Psoas muscle (tissue), 8 donors: ENCODE measurements around the gene FOXJ1. TPM values are rescaled to one million over a fixed set of nuclear protein-coding genes. Genes with fewer than 3 reads are reported as not detected.

Experiments
- ATAC-seq, 4 donors: fragments of 200-7000 bp; cut with Tn5 transposase; one replicate each; pipeline ENCODE4 v1.9.1; 2020; ENCODE audit warnings: moderate library complexity in 3 of 4, mild to moderate bottlenecking in 2 of 4
- DNase-seq, 2 donors: peaks; one replicate each; pipeline ENCODE4 v3.0.0-alpha.2; 2020
- H3K27ac ChIP-seq: fragments of 200-600 bp; one replicate; pipeline ENCODE4 v1.8.0; 2022
- H3K27me3 ChIP-seq, 3 donors: fragments of 200-600 bp in 1 of 3; one replicate each; pipeline versions ENCODE4 v1.6.1 to v1.8.0; 2013 to 2022; ENCODE audit warnings: low read length in 2 of 3, mild to moderate bottlenecking in 2 of 3, moderate library complexity in 1 of 3; ENCODE audit not compliant: insufficient read depth in 3 of 3
- H3K36me3 ChIP-seq, 2 donors: fragments of 200-600 bp in 1 of 2; one replicate each; pipeline versions ENCODE4 v1.6.1 to v1.8.0; 2013 to 2022; ENCODE audit warnings: low read depth in 1 of 2, mild to moderate bottlenecking in 1 of 2, moderate library complexity in 1 of 2; ENCODE audit not compliant: insufficient read depth in 1 of 2
- H3K4me1 ChIP-seq: fragments of 200-600 bp; one replicate; pipeline ENCODE4 v1.8.0; 2022
- H3K4me3 ChIP-seq: fragments of 200-600 bp; one replicate; pipeline ENCODE4 v1.8.0; 2022; ENCODE audit warnings: mild to moderate bottlenecking
- H3K9me3 ChIP-seq: fragments of 200-600 bp; one replicate; pipeline ENCODE4 v1.8.0; 2022
- WGBS, 3 donors: extraction: QIAGEN DNeasy Blood & Tissue Kit; methylation state at CpG; one replicate each; pipeline versions ENCODE4 v1.1.6 to v1.1.7; 2013; 5-methylcytosine and 5-hydroxymethylcytosine counted together
- intact Hi-C, 2 donors: fragments of 100-400 bp; cut with DNase I; formaldehyde crosslinking; loops; one replicate each; pipeline versions ENCODE4 v1.11.0 to v1.14.2; 2022
- polyA plus RNA-seq, 3 donors: library from polyadenylated mRNA; stranded (reverse); fragments of 200-250 nt; gene quantifications; one replicate each; pipeline ENCODE4 v1.2.3, GENCODE V29; 2013
- total RNA-seq, 4 donors: library from RNA; stranded (reverse); fragmentation: NEBNext Ultra II Directional in 2 of 4; extraction: Animal tissue kit (Norgen Biotek cat#: 25700) in 2 of 4; gene quantifications; one replicate each; pipeline versions ENCODE4 v1.2.1 to v1.2.4, GENCODE V29; 2021 to 2023
- TF ChIP-seq, protein P1 (sequence below): fragments of 200-600 bp; IDR thresholded peaks from one replicate; pipeline ENCODE4 v1.8.0; 2022; ENCODE audit warnings: antibody characterized with exemption
- donor health status: healthy with polysubstance abuse.
- donor health status: DM: no; HTN: no; CAD: no; lungs with moderate emphysema.
- donor health status: Bipolar disorder and iron deficiency.
- donor health status: healthy.
- donor health status: DM: yes; HTN: yes; CAD: no.
- donor health status: DM: no; HTN: no; CAD: no.
- donor health status: DM: no; HTN: no; CAD: no.
- donor health status: DM: yes; HTN: yes; CAD: no.

The FOXJ1 gene
- total and polyA plus RNA-seq, 7 donors = 0.07 to 0.15 (median 0.11) TPM; not detected in 2

DNA sequence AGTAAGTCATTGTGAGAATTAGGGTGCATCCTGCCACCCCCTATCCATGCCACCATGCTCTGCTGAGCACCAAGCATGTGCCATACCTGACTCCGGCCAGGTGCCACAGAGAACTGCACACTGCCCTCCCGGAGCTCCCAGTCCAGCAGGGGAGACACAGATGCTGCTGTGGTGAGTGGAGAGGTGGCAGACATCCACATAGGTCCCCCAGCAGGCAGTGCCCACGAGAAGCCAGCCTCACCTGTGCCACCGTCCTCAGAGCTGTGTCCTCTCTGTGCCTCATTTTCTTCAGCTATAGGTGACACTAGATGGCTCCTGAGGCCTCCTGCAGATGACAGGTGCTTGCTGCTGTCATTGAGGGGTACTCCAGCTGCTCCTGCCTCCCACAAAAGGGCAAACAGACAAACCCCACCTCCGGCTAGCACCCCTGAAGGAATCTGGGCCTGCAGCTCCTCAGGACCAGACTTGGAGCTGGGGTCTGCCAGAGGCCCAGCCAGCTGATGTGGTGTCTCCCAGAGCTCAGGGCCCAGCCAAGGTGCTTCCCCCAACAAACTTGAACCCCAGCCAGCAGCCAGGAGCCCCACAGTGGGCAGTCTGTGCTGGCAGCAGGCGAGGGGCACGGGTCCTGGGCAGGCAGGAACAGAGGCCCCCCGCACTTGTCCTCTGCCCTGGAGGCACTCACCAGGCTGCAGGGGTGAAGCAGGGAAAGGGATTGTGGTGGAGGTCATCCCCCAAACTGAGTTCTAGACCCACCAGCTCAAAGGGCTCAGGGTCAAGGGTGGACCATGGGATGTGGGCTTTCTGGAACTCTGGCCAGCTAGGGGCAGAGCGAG lies 17.1 kb downstream of the FOXJ1 start:
- intact Hi-C loops = loop anchor here (2.0 to 5.0 kb wide), 2 partner anchors 57 to 173 kb away; no protein-coding TSS in a partner anchor
- H3K27me3 ChIP-seq = no peaks in the 10 kb centered on the region
- DNase-seq (no peak), ATAC-seq (no peak)
- H3K9me3 ChIP-seq = no peaks in the 10 kb centered on the region
- WGBS, 3 donors = 67 to 83% (median 79%) methylated on average over 9 of the region's 9 CpGs
- H3K4me3 ChIP-seq = no peak overlapping the region
- no peaks in the 10 kb centered on the region for H3K4me1 ChIP-seq
- H3K36me3 ChIP-seq = no peaks in the 10 kb centered on the region
- no peak overlapping the region for H3K27ac ChIP-seq
- TF ChIP-seq, protein P1, sequence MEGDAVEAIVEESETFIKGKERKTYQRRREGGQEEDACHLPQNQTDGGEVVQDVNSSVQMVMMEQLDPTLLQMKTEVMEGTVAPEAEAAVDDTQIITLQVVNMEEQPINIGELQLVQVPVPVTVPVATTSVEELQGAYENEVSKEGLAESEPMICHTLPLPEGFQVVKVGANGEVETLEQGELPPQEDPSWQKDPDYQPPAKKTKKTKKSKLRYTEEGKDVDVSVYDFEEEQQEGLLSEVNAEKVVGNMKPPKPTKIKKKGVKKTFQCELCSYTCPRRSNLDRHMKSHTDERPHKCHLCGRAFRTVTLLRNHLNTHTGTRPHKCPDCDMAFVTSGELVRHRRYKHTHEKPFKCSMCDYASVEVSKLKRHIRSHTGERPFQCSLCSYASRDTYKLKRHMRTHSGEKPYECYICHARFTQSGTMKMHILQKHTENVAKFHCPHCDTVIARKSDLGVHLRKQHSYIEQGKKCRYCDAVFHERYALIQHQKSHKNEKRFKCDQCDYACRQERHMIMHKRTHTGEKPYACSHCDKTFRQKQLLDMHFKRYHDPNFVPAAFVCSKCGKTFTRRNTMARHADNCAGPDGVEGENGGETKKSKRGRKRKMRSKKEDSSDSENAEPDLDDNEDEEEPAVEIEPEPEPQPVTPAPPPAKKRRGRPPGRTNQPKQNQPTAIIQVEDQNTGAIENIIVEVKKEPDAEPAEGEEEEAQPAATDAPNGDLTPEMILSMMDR = no peak

DNA sequence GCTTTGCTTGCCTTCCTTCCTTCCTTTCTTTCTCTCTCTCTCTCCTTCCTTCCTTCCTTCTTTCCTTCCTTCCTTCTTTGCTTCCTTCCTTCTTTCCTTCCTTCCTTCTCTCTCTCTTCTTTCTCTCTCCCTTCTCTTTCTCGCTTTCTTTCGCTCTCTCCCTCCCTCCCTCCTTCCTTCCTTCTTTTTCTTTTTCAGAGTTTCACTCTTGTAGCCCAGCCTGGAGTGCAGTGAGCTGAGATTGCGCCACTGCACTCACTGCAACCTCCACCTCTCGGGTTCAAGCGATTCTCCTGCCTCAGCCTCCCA lies 17.9 kb downstream of the FOXJ1 start:
- ATAC-seq (no peak), DNase-seq (no peak)
- TF ChIP-seq, protein P1 = no peak
- 74 to 87% (median 85%) methylated on average over 5 of the region's 5 CpGs for whole genome bisulfite sequencing, 3 donors
- Histone ChIP-seq H3K4me3 (no peak overlapping the region), H3K4me1 (no peaks in the 10 kb centered on the region), H3K9me3 (no peaks in the 10 kb centered on the region), H3K36me3 (no peaks in the 10 kb centered on the region), H3K27ac (no peak overlapping the region), H3K27me3 (no peaks in the 10 kb centered on the region)
- intact Hi-C loops = loop anchor here (2.0 to 5.0 kb wide), 2 partner anchors 58 to 174 kb away; no protein-coding TSS in a partner anchor

DNA sequence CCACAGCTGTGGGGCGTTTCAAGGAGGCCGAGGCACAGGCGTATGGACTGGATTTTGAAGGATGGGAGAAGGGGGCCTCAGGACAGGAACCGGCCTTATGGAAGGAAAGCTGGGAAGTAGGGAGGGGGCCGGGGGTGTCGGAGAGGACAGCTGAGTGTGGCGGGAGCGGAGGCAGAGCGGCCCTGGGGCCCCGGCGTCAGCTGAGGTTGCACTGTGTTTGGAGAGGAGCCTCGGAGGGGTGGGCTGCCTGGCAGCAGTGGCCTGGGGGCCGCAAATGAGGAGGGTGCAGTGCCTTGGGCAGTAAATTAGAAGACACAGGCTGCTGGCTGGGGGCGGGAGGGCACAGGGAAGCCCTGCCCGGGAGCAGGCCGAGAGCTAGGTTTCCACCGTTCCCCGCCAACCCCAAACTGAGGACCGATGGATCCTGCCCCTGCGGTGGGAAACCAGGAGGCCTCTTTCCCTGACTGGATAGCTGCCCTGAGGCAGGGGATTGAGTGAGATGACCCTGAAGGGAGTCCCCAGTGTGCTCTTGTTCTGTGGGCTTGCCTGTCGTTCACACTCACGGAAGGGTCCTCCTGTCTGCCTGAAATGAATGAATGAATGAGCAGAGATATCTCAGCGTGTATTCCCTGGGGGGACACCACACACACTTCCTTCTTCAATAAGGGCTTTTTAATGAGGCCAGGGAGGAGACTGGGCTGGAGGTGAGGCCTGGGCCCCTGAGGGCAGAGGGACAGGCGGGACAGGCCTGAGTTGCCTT lies 18.4 kb downstream of the FOXJ1 start:
- ATAC-seq (no peak), DNase-seq (peak in 1 of 2 donors; percentile 47)
- Histone ChIP-seq H3K27me3 (no peaks in the 10 kb centered on the region), H3K4me3 (no peak overlapping the region), H3K9me3 (no peaks in the 10 kb centered on the region), H3K4me1 (no peaks in the 10 kb centered on the region), H3K27ac (no peak overlapping the region), H3K36me3 (no peaks in the 10 kb centered on the region)
- intact Hi-C loops = loop anchor here (2.0 to 5.0 kb wide), 2 partner anchors 58 to 175 kb away; no protein-coding TSS in a partner anchor
- whole genome bisulfite sequencing, 3 donors = 86 to 89% (median 88%) methylated on average over 19 to 24 of the region's 24 CpGs
- TF ChIP-seq, protein P1 = no peak

DNA sequence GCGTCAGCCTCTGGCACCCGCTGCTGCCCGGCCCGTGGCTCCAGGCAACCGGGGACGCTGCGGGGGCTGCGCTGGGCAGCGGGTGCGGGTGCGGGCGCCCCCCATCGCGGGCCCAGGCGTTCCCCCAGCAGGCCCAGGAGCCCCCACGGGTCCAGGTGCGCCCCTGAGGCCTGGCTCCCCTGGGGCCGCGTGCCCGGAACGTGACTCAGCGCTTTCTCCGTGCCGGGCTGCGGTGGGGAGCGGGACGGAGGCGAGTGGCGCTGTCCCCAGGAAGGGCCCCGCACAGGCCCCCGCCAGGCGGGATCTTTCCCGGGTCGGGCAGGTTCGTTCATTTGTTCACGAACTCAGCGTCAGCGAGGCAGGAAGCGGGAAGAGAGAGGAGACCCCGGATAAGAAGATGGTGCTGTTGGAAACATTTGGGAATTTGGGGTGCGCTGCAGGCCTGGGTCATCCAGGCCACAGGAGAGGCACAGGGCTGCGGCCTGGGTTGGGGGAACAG lies 19.1 kb downstream of the FOXJ1 start:
- no peaks in the 10 kb centered on the region for H3K4me1 ChIP-seq
- H3K36me3 ChIP-seq = no peaks in the 10 kb centered on the region
- intact Hi-C loops = loop anchor here (1.0 to 5.0 kb wide), 5 partner anchors 59 to 178 kb away; no protein-coding TSS in a partner anchor
- DNase-seq (peak in 1 of 2 donors; percentile 57), ATAC-seq (peak; percentile 44 to 64 (median 46))
- WGBS, 3 donors = 39 to 55% (median 43%) methylated on average over 27 to 42 of the region's 42 CpGs
- no peaks in the 10 kb centered on the region for H3K27me3 ChIP-seq
- H3K4me3 ChIP-seq = peak overlapping the region; percentile 64
- TF ChIP-seq, protein P1 = no peak
- peak overlapping the region; percentile 46 for H3K27ac ChIP-seq
- no peaks in the 10 kb centered on the region for H3K9me3 ChIP-seq
